Transverse colon (tissue), 4 donors: ENCODE data around the gene RTL5. TPM values are rescaled to one million over a fixed set of nuclear protein-coding genes. Genes with fewer than 3 reads are reported as not detected.
"Not testable (repeated sequence)": the region's sequence is repeated elsewhere in the genome, so short reads cannot be mapped to it uniquely, and the experiment has no call there.

Experiments used
- DNase-seq: peaks from one replicate; pipeline ENCODE4 v3.0.0-alpha.2; 2019
- H3K27ac ChIP-seq, 4 donors: fragments of 200-600 bp; sonication (generic); 2 replicates each; pipeline ENCODE4 v1.5.1; 2016 to 2018; ENCODE audit warnings: inconsistent platforms in 4 of 4
- H3K27me3 ChIP-seq: fragments of 200-600 bp; sonication (generic); 2 replicates; pipeline ENCODE4 v1.5.1; 2017; ENCODE audit warnings: inconsistent platforms
- H3K36me3 ChIP-seq, 4 donors: fragments of 200-600 bp; sonication (generic); 2 replicates each; pipeline ENCODE4 v1.5.1; 2017 to 2019; ENCODE audit warnings: inconsistent platforms in 4 of 4
- H3K4me1 ChIP-seq, 4 donors: fragments of 200-600 bp; sonication (generic); 2 replicates each; pipeline ENCODE4 v1.5.1; 2017 to 2020; ENCODE audit warnings: inconsistent platforms in 4 of 4
- H3K4me3 ChIP-seq, 4 donors: fragments of 200-600 bp; sonication (generic); 1 replicate in 1 of 4; 2 replicates in 3 of 4; pipeline versions ENCODE4 v1.5.1 to v1.6.1; 2017 to 2019; ENCODE audit warnings: inconsistent platforms in 4 of 4
- H3K9me3 ChIP-seq, 2 donors: fragments of 200-600 bp; sonication (generic); 2 replicates each; pipeline ENCODE4 v1.5.1; 2017 to 2019; ENCODE audit warnings: inconsistent platforms in 2 of 2
- EP300 ChIP-seq: sonication (generic); formaldehyde crosslinking; IDR thresholded peaks from one replicate; pipeline ENCODE4 v1.6.1; 2017; ENCODE audit warnings: antibody characterized with exemption, low read depth
- POLR2A ChIP-seq: fragments of 450-650 bp; IDR thresholded peaks from one replicate; pipeline ENCODE4 v1.6.1; 2016; ENCODE audit warnings: antibody characterized with exemption, mild to moderate bottlenecking, moderate library complexity
- POLR2AphosphoS5 ChIP-seq, 3 donors: sonication (generic); formaldehyde crosslinking; IDR thresholded peaks; one replicate each; pipeline ENCODE4 v1.6.1; 2016; ENCODE audit warnings: antibody characterized with exemption in 3 of 3
- WGBS, 2 donors: methylation state at CpG; one replicate each; pipeline ENCODE4 v1.1.5; 2018; ENCODE audit warnings: low coverage in 1 of 2; 5-methylcytosine and 5-hydroxymethylcytosine counted together
- in situ Hi-C, 4 donors: fragments of 200-750 bp; cut with MboI; loops; one replicate each; pipeline versions ENCODE4 v1.15.0 to v1.15.1; 2017; ENCODE audit warnings: low sequenced_read_pairs in 3 of 4, low pct_ligation_motif_present in 1 of 4, low pct_unique_long_range_greater_than_20kb in 1 of 4
- intact Hi-C: fragments of 100-400 bp; cut with DNase I; formaldehyde crosslinking; loops from one replicate; pipeline ENCODE4 v1.15.1; 2023; ENCODE audit warnings: low total_unique reads
- total RNA-seq, 4 donors: library from RNA; depleted of rRNA; stranded (reverse); fragments of >200 nt; gene quantifications; one replicate each; pipeline ENCODE4 v1.1.0, GENCODE V29; 2016
- TF ChIP-seq, protein P1 (sequence below), 5 experiments: fragments of 200-600 bp in 3 of 5; fragments of 450-650 bp in 2 of 5; sonication (generic) in 3 of 5; IDR thresholded peaks; 1 replicate in 2 of 5; 2 replicates in 3 of 5; pipeline ENCODE4 v1.5.1; 2016 to 2017; ENCODE audit warnings: antibody characterized with exemption in 5 of 5, inconsistent platforms in 3 of 5, mild to moderate bottlenecking in 2 of 5, moderate library complexity in 1 of 5

Gene RTL5
- 1 to 10 TPM; 1.3 to 6.0 (median 2.5) TPM for total RNA-seq

DNA sequence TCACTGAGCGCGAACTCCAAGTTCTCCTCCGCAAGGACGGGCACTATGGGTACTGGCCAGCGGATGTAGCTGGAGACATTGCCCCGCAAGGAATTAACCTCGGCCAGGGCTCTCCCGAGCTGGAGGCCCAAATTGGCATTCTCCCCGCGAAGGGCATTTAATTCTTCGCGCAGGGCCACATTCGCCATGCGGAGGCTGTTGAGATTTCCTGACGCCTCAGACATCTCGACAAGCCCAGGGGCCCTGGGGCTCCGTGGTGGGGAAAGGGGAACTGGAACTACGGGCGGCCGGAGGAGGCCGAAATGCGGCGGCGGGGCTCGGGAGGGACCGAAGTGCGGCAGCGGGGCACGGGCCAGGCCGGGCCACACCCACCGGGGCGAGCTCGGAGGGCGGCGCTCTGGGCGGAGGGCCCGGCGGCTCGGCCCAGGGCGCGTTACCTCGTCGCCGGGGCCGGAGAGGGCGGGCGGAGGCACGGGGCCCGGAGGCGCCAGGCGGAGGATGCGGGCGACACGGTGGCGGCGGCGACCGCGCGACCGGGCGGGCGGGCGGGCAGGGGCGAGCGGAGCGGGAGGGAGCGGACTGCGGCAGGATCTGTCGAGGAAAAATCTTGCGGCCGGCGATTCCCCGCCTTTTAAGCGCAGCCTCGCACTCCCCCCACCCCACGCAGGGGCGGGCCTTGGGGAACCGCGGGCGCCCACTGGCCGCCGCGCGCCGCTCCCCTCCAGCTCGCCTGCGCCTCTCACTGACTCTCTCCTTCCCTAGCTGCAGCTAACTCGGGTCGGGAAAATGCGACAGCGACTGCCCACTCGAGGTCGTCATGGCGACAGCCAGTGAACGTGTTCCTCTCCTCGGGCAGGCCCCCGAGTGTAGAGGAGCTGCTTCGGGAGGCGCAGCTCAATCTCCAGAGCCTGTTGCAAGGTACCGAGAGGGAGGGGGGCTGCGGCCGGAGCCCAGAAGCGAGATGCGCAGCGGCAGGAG lies at the start of gene RTL5:
TSS of gene RTL5 (minus strand) at position 599 of the 978 bp plus-strand sequence.
- H3K36me3 ChIP-seq = no peaks in the 10 kb centered on the region
- intact Hi-C loops = no loop called here

DNA sequence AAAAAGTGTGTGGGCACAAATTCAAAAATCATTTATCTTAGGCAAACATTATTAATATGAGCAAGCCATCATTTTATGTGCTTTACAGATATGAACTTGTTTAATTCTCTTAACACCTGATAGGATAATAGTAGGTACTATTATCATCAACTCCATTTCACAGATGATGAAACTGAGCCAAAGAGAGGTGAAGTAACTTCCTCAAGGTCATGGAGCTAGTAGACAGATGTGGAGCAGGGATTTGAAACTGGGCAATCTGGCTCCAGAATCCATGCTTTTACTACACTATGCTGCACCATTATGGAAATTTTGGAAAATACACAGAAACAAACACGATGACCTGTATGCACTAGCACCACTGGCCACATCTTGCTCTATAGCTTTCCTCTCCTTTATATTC lies 48.8 kb upstream of the RTL5 start:
- H3K27ac ChIP-seq = peak overlapping the region; percentile 80 to 89 (median 86)
- in situ Hi-C loops (no loop called here), intact Hi-C loops (no loop called here)
- H3K4me3 ChIP-seq = peak overlapping the region in 2 of 4 donors; percentile 42 to 66
- peaks cover 0 to 7% (median 5%) of the 10 kb centered on the region in 4 donors for H3K4me1 ChIP-seq
- no peaks in the 10 kb centered on the region for H3K36me3 ChIP-seq
- H3K27me3 ChIP-seq = no peaks in the 10 kb centered on the region
- 57% methylated on average over 1 of the region's 1 CpG; no CpG with 5 or more reads in 1 of the 2 donors for WGBS, 2 donors
- DNase-seq = no peak
- TF ChIP-seq EP300 (no peak), POLR2A (no peak), POLR2AphosphoS5 (IDR thresholded peaks at IDR 0.05) (no peak)
- TF ChIP-seq, protein P1, sequence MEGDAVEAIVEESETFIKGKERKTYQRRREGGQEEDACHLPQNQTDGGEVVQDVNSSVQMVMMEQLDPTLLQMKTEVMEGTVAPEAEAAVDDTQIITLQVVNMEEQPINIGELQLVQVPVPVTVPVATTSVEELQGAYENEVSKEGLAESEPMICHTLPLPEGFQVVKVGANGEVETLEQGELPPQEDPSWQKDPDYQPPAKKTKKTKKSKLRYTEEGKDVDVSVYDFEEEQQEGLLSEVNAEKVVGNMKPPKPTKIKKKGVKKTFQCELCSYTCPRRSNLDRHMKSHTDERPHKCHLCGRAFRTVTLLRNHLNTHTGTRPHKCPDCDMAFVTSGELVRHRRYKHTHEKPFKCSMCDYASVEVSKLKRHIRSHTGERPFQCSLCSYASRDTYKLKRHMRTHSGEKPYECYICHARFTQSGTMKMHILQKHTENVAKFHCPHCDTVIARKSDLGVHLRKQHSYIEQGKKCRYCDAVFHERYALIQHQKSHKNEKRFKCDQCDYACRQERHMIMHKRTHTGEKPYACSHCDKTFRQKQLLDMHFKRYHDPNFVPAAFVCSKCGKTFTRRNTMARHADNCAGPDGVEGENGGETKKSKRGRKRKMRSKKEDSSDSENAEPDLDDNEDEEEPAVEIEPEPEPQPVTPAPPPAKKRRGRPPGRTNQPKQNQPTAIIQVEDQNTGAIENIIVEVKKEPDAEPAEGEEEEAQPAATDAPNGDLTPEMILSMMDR (IDR thresholded peaks at IDR 0.05) = no peak
- H3K9me3 ChIP-seq = no peaks in the 10 kb centered on the region

More for the DNA sequence above, at the start of gene RTL5:
- peak; percentile 81 for DNase-seq
- Histone ChIP-seq H3K27ac (peak within 1 kb of the TSS; percentile 65 to 78 (median 72)), H3K9me3 (no peaks in the 10 kb centered on the region), H3K27me3 (peaks cover 10% of the 10 kb centered on the region), H3K4me1 (peaks cover 0 to 6% (median 2%) of the 10 kb centered on the region in 4 donors), H3K4me3 (peak within 1 kb of the TSS; percentile 17 to 51 (median 28))
- in situ Hi-C loops = loop anchor here in 1 of 4 donors (25.0 kb wide), 1 partner anchor 119 kb away; no protein-coding TSS in a partner anchor
- WGBS, 2 donors = 50% methylated on average over 49 of the region's 106 CpGs; no CpG with 5 or more reads in 1 of the 2 donors
- TF ChIP-seq, protein P1 (IDR thresholded peaks at IDR 0.05) = no peak
- no peak for TF ChIP-seq EP300
- TF ChIP-seq POLR2A = peak; percentile 15
- peak in 1 of 3 donors; percentile 6 for TF ChIP-seq POLR2AphosphoS5 (IDR thresholded peaks at IDR 0.05)

DNA sequence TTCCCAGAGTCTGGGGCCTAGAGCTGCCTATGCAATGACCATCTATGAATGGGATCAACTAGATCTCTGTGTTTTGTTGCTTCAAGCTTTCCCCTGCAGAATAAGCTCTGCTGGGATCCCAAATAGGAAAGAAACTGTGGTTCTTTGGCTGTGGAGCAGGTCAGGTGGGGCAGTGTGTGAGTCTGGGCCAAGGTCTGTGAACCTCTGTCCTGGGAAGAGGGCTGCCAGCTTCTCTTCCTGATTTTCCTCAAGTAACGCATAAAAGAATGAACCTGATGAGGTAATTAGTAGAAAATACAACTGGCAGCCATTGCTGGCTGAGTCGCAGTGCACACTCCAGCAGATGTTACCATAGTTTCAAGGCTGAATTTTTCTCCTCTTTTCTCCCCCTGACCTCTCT lies 45.3 kb upstream of the RTL5 start:
- 82% methylated on average over 2 of the region's 2 CpGs; no CpG with 5 or more reads in 1 of the 2 donors for WGBS, 2 donors
- no peaks in the 10 kb centered on the region for H3K27me3 ChIP-seq
- no peaks in the 10 kb centered on the region for H3K9me3 ChIP-seq
- intact Hi-C loops = no loop called here
- TF ChIP-seq EP300 (no peak), POLR2AphosphoS5 (IDR thresholded peaks at IDR 0.05) (no peak), POLR2A (no peak)
- TF ChIP-seq, protein P1 (IDR thresholded peaks at IDR 0.05) = no peak
- no peaks in the 10 kb centered on the region for H3K4me1 ChIP-seq
- H3K36me3 ChIP-seq = no peaks in the 10 kb centered on the region
- H3K4me3 ChIP-seq = no peak overlapping the region
- H3K27ac ChIP-seq = no peak overlapping the region
- DNase-seq = no peak
- in situ Hi-C loops = no loop called here

DNA sequence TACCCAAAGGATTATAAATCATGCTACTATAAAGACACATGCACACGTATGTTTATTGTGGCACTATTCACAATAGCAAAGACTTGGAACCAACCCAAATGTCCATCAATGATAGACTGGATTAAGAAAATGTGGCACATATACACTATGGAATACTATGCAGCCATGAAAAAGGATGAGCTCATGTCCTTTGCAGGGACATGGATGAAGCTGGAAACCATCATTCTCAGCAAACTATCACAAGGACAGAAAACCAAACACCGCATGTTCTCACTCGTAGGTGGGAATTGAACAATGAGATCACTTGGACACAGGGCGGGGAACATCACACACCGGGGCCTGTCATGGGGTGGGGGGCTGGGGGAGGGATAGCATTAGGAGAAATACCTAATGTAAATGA lies 44.6 kb upstream of the RTL5 start:
- H3K4me3 ChIP-seq, DNase-seq, H3K27me3 ChIP-seq, H3K27ac ChIP-seq, H3K36me3 ChIP-seq, H3K9me3 ChIP-seq, intact Hi-C loops, H3K4me1 ChIP-seq, in situ Hi-C loops: not testable (repeated sequence)
- 97% methylated on average over 5 of the region's 5 CpGs; no CpG with 5 or more reads in 1 of the 2 donors for WGBS, 2 donors
